Osteocyte (in vitro differentiated cells): ENCODE results near the gene DMRT3. TPM values are rescaled to one million over a fixed set of nuclear protein-coding genes. Genes with fewer than 3 reads are reported as not detected.

Experiments
- DNase-seq: peaks from one replicate; pipeline ENCODE4 v3.0.0; 2021; ENCODE audit warnings: mixed read lengths; ENCODE audit not compliant: unreplicated experiment; ENCODE audit errors: extremely low spot score
- H3K27ac Mint-ChIP-seq: one replicate; pipeline ENCODE4 v1.8.0; 2021; ENCODE audit warnings: mild to moderate bottlenecking, mixed read lengths; ENCODE audit not compliant: unreplicated experiment
- H3K27me3 Mint-ChIP-seq: one replicate; pipeline ENCODE4 v1.8.0; 2021; ENCODE audit warnings: mixed read lengths; ENCODE audit not compliant: unreplicated experiment
- H3K36me3 Mint-ChIP-seq: one replicate; pipeline ENCODE4 v1.8.0; 2021; ENCODE audit warnings: mixed read lengths; ENCODE audit not compliant: unreplicated experiment
- H3K4me1 Mint-ChIP-seq: one replicate; pipeline ENCODE4 v1.8.0; 2021; ENCODE audit warnings: mixed read lengths; ENCODE audit not compliant: unreplicated experiment
- H3K4me3 Mint-ChIP-seq: one replicate; pipeline ENCODE4 v1.8.0; 2021; ENCODE audit warnings: mild to moderate bottlenecking, moderate library complexity, mixed read lengths; ENCODE audit not compliant: unreplicated experiment
- H3K9me3 Mint-ChIP-seq: one replicate; pipeline ENCODE4 v1.8.0; 2021; ENCODE audit warnings: mixed read lengths; ENCODE audit not compliant: unreplicated experiment
- CTCF ChIP-seq: fragments of 200-600 bp; sonication (generic); IDR thresholded peaks from 2 replicates; pipeline ENCODE4 v1.5.0; 2021; ENCODE audit warnings: antibody characterized with exemption, mild to moderate bottlenecking, moderate library complexity
- total RNA-seq: library from RNA; stranded (reverse); gene quantifications from 2 replicates; pipeline ENCODE4 v1.2.1, GENCODE V29; 2021

DMRT3 gene
- total RNA-seq, 1 donor from 2014 or later: not detected

- Mint-ChIP-seq H3K27me3 (peaks cover 4% of the 10 kb centered on the region), H3K9me3 (no peaks in the 10 kb centered on the region), H3K4me3 (no peak overlapping the region), H3K36me3 (no peaks in the 10 kb centered on the region), H3K27ac (no peak overlapping the region), H3K4me1 (no peaks in the 10 kb centered on the region)
- no peak for TF ChIP-seq CTCF
- DNase-seq: no peak
Measured at GRCh38 chr9:950139-950538, 26.3 kb upstream of the DMRT3 start.

DNA sequence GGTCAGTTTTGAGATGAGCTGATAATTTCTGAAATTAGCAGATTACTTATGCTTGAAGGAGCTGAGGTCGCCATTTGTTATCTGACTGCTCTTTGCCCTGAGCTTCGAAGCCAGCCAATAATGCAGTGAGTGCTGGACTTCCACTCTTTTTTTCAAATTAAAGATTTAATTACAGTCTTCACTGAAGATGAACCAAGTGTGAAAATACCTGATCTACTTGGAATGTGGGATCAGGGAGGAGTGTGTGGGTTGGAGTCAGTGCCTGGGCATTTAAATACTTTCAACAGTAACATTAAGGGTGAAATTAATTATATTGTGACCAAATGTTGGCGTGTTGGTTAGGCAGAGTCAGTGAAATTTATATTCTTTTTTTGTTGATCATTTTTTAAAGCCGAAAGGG lies 23.9 kb upstream of the DMRT3 start:
- Mint-ChIP-seq H3K4me3 (no peak overlapping the region), H3K27ac (no peak overlapping the region), H3K4me1 (no peaks in the 10 kb centered on the region), H3K9me3 (no peaks in the 10 kb centered on the region), H3K36me3 (no peaks in the 10 kb centered on the region), H3K27me3 (peaks cover 4% of the 10 kb centered on the region)
- TF ChIP-seq CTCF: no peak
- DNase-seq: no peak

GRCh38 chr9:959105-959504 lies 17.4 kb upstream of the DMRT3 start:
- Mint-ChIP-seq H3K27ac (no peak overlapping the region), H3K4me3 (no peak overlapping the region), H3K4me1 (no peaks in the 10 kb centered on the region), H3K27me3 (peaks cover 22% of the 10 kb centered on the region), H3K36me3 (no peaks in the 10 kb centered on the region), H3K9me3 (no peaks in the 10 kb centered on the region)
- no peak for DNase-seq
- no peak for TF ChIP-seq CTCF

DNA sequence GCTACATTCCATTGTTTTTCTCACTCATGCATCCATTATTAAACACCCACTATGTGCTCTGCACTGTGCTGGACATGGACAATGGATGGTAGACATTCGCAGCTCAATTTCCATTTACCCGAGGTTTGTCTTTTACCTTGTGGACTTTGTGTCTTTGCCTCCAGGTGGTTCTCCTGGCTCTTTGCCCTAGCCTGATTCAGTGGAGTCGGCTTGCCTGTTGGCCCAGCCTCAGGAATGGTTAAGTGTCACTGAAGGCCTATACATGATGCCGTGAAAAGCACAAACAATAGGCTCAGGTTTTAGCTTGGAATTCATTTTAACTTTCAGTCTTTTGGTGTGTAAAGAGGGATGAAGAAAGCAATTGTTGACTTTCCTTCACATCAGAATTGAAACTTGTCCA lies 16.5 kb upstream of the DMRT3 start:
- H3K27me3 Mint-ChIP-seq: peaks cover 29% of the 10 kb centered on the region
- H3K4me1 Mint-ChIP-seq: no peaks in the 10 kb centered on the region

DNA sequence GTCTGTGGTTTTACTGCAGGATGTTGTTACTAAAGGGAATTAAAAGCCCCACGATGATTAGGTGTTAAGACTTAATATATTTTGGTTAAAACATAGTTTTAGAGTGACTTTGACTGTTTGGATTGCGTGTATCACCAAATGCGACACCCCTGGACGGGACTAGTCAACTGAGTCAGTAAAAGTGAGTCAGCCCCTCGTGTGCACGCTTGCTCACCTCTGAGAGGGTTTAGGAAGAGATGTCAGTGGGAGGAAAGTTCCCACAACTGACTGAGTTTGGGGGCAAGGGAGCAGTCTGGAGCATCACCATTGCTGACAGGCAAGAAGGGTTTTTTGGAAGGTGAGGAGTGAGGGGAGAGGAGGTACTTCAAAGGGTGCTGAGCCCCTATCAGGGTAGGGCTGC lies 14.4 kb upstream of the DMRT3 start:
- Mint-ChIP-seq H3K4me1 (no peaks in the 10 kb centered on the region), H3K36me3 (no peaks in the 10 kb centered on the region), H3K9me3 (no peaks in the 10 kb centered on the region), H3K4me3 (no peak overlapping the region), H3K27me3 (peaks cover 45% of the 10 kb centered on the region), H3K27ac (no peak overlapping the region)
- no peak for TF ChIP-seq CTCF
- no peak for DNase-seq

More for the DNA sequence above, 16.5 kb upstream of the DMRT3 start:
- no peak for DNase-seq
- H3K36me3 Mint-ChIP-seq: no peaks in the 10 kb centered on the region
- H3K27ac Mint-ChIP-seq: no peak overlapping the region
- H3K4me3 Mint-ChIP-seq: no peak overlapping the region
- no peak for TF ChIP-seq CTCF
- no peaks in the 10 kb centered on the region for H3K9me3 Mint-ChIP-seq
